Liver (tissue), 9 donors: ENCODE results near the gene KAZN. TPM values are rescaled to one million over a fixed set of nuclear protein-coding genes. Genes with fewer than 3 reads are reported as not detected.

Experiments used
- DNase-seq: peaks from one replicate; pipeline ENCODE4 v3.0.0-alpha.2; 2017; ENCODE audit warnings: low spot score
- H3K27ac ChIP-seq, 2 donors: one replicate each; pipeline ENCODE4 v1.7.0; 2013; ENCODE audit warnings: inconsistent platforms in 2 of 2, low read length in 2 of 2, control low read depth in 1 of 2, low read depth in 1 of 2, mild to moderate bottlenecking in 1 of 2
- H3K27me3 ChIP-seq, 4 donors: one replicate each; pipeline versions ENCODE4 v1.6.1 to v1.7.0; 2013; ENCODE audit warnings: low read length in 3 of 4, inconsistent platforms in 1 of 4, mild to moderate bottlenecking in 1 of 4, moderate library complexity in 1 of 4; ENCODE audit not compliant: control insufficient read depth in 4 of 4, insufficient read depth in 4 of 4
- H3K36me3 ChIP-seq, 4 donors: one replicate each; pipeline versions ENCODE4 v1.6.1 to v1.7.0; 2013; ENCODE audit warnings: low read length in 3 of 4, mild to moderate bottlenecking in 3 of 4, low read depth in 1 of 4, moderate library complexity in 1 of 4; ENCODE audit not compliant: control insufficient read depth in 4 of 4, insufficient read depth in 3 of 4
- H3K4me1 ChIP-seq, 4 donors: one replicate each; pipeline versions ENCODE4 v1.6.1 to v1.7.0; 2013; ENCODE audit warnings: low read length in 3 of 4, mild to moderate bottlenecking in 3 of 4, moderate library complexity in 1 of 4; ENCODE audit not compliant: control insufficient read depth in 4 of 4, insufficient read depth in 4 of 4
- H3K4me3 ChIP-seq, 3 donors: one replicate each; pipeline versions ENCODE4 v1.6.1 to v1.7.0; 2013; ENCODE audit warnings: low read length in 3 of 3, control low read depth in 1 of 3, low read depth in 1 of 3, mild to moderate bottlenecking in 1 of 3
- H3K9ac ChIP-seq, 2 donors: one replicate each; pipeline ENCODE4 v1.7.0; 2013; ENCODE audit warnings: low read length in 2 of 2, mild to moderate bottlenecking in 2 of 2, moderate library complexity in 2 of 2, control low read depth in 1 of 2, low read depth in 1 of 2
- H3K9me3 ChIP-seq, 4 donors: one replicate each; pipeline versions ENCODE4 v1.6.1 to v1.7.0; 2013; ENCODE audit warnings: low read length in 3 of 4; ENCODE audit not compliant: control insufficient read depth in 4 of 4
- EGR1 ChIP-seq, 2 donors: IDR thresholded peaks; 2 replicates each; pipeline ENCODE4 v1.6.1; 2016 to 2018; ENCODE audit warnings: antibody characterized with exemption in 2 of 2, low read depth in 2 of 2
- FOXA1 ChIP-seq: IDR thresholded peaks from 2 replicates; pipeline ENCODE4 v1.6.1; 2016; ENCODE audit warnings: antibody characterized with exemption
- FOXA2 ChIP-seq: IDR thresholded peaks from 2 replicates; pipeline ENCODE4 v1.6.1; 2016; ENCODE audit warnings: antibody characterized with exemption
- GABPA ChIP-seq, 2 donors: IDR thresholded peaks in 1 of 2; conservative IDR thresholded peaks in 1 of 2; 2 replicates each; pipeline ENCODE4 v1.6.1; 2016; ENCODE audit warnings: antibody characterized with exemption in 2 of 2, mild to moderate bottlenecking in 1 of 2, moderate library complexity in 1 of 2
- HNF4A ChIP-seq, 2 donors: conservative IDR thresholded peaks; 2 replicates each; pipeline ENCODE4 v1.6.1; 2016; ENCODE audit warnings: antibody characterized with exemption in 2 of 2, mild to moderate bottlenecking in 2 of 2
- HNF4G ChIP-seq: IDR thresholded peaks from 2 replicates; pipeline ENCODE4 v1.6.1; 2016; ENCODE audit warnings: antibody characterized with exemption
- JUND ChIP-seq, 2 donors: IDR thresholded peaks; 2 replicates each; pipeline ENCODE4 v1.6.1; 2016; ENCODE audit warnings: antibody characterized with exemption in 2 of 2
- MAX ChIP-seq: IDR thresholded peaks from 2 replicates; pipeline ENCODE4 v1.6.1; 2016; ENCODE audit warnings: antibody characterized with exemption
- NR2F2 ChIP-seq: IDR thresholded peaks from 2 replicates; pipeline ENCODE4 v1.6.1; 2016; ENCODE audit warnings: antibody characterized with exemption
- RAD21 ChIP-seq, 2 donors: IDR thresholded peaks; 2 replicates each; pipeline ENCODE4 v1.6.1; 2016; ENCODE audit warnings: antibody characterized with exemption in 2 of 2, mild to moderate bottlenecking in 2 of 2
- RXRA ChIP-seq, 2 donors: IDR thresholded peaks; 2 replicates each; pipeline ENCODE4 v1.6.1; 2017 to 2018; ENCODE audit warnings: antibody characterized with exemption in 2 of 2, mild to moderate bottlenecking in 1 of 2
- SP1 ChIP-seq: IDR thresholded peaks from 2 replicates; pipeline ENCODE4 v1.6.1; 2018; ENCODE audit warnings: antibody characterized with exemption, mild to moderate bottlenecking
- TAF1 ChIP-seq: conservative IDR thresholded peaks from 2 replicates; pipeline ENCODE4 v1.6.1; 2016; ENCODE audit warnings: antibody characterized with exemption, mild to moderate bottlenecking
- YY1 ChIP-seq: IDR thresholded peaks from 2 replicates; pipeline ENCODE4 v1.6.1; 2016; ENCODE audit warnings: antibody characterized with exemption, mild to moderate bottlenecking
- ZBTB33 ChIP-seq: IDR thresholded peaks from 2 replicates; pipeline ENCODE4 v1.6.1; 2016; ENCODE audit warnings: antibody characterized with exemption
- WGBS: extraction: QIAGEN DNeasy Blood & Tissue Kit; methylation state at CpG from one replicate; pipeline ENCODE4 v1.1.7; 2013; 5-methylcytosine and 5-hydroxymethylcytosine counted together
- polyA plus RNA-seq, 2 donors: library from polyadenylated mRNA; stranded (reverse) in 1 of 2; unstranded in 1 of 2; fragments of 200-250 nt in 1 of 2; fragments of >200 nt in 1 of 2; fragmentation: Nextera tagmentation in 1 of 2; extraction: Ambion mirVana in 1 of 2; gene quantifications; one replicate each; pipeline versions ENCODE4 v1.2.1 to v1.2.3, GENCODE V29; 2013 to 2015
- total RNA-seq, 2 donors: library from RNA; depleted of rRNA; stranded (reverse); fragments of >200 nt; gene quantifications; one replicate each; pipeline ENCODE4 v1.2.3, GENCODE V29; 2014
- TF ChIP-seq, protein P1 (sequence below): IDR thresholded peaks from 2 replicates; pipeline ENCODE4 v1.6.1; 2016; ENCODE audit warnings: antibody characterized with exemption
- TF ChIP-seq, protein P2 (sequence below): fragments of 150-350 bp; IDR thresholded peaks from 2 replicates; pipeline ENCODE4 v1.5.1; 2017; ENCODE audit warnings: improper control_type of control experiment, low read depth, low read length; ENCODE audit not compliant: missing input control
- TF ChIP-seq, protein P3 (sequence below): IDR thresholded peaks from 2 replicates; pipeline ENCODE4 v1.6.1; 2016; ENCODE audit warnings: antibody characterized with exemption, mild to moderate bottlenecking
- donor health status: healthy.
- donor health status: healthy.
- donor health status: healthy.
- donor health status: healthy.
- donor health status: healthy.

Gene KAZN
- total and polyA plus RNA-seq, 4 donors: 1.9 to 6.9 (median 2.4) TPM

DNA sequence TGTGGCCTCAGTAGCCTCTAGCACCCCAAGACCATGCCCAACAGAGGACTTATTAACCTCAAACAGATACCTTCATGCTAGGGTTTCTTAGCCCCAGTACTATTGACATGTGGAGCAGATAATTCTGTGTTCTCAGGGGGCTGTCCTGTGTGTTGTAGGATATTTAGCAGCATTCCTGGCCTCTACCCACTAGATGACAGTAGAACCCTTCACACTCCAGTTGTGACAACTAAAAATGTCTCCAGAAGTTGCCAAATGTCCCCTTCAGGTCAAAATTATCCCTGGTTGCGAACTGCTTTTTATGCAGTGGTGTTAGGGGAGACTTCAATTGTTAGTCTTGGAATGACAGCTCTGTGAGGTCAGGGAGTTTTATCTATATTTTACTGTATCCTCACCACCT, 8.1 kb downstream of the KAZN start:
- Histone ChIP-seq H3K4me3 (no peak overlapping the region), H3K9ac (no peak overlapping the region), H3K27me3 (peaks cover 0 to 2% (median under 1%) of the 10 kb centered on the region in 4 donors), H3K36me3 (no peaks in the 10 kb centered on the region), H3K4me1 (no peaks in the 10 kb centered on the region), H3K27ac (no peak overlapping the region), H3K9me3 (no peaks in the 10 kb centered on the region)
- TF ChIP-seq YY1 (no peak), RAD21 (IDR thresholded peaks at IDR 0.05) (peak in 1 of 2 donors; percentile 13)
- no peak for DNase-seq
- WGBS: 0% methylated on average over 1 of the region's 1 CpG

GRCh38 chr1:14607295-14607694, 8.8 kb downstream of the KAZN start:
- no peaks in the 10 kb centered on the region for H3K4me1 ChIP-seq
- no peak overlapping the region for H3K4me3 ChIP-seq
- no peak overlapping the region for H3K9ac ChIP-seq
- WGBS: 73% methylated on average over 5 of the region's 5 CpGs
- TF ChIP-seq GABPA (IDR thresholded peaks at IDR 0.05 in 1 of 2, conservative IDR thresholded peaks at IDR 0.05 in 1 of 2) (no peak), RAD21 (IDR thresholded peaks at IDR 0.05) (no peak), FOXA1 (no peak), EGR1 (IDR thresholded peaks at IDR 0.05; ENCODE audit: low read depth in 2 of 2) (no peak), RXRA (IDR thresholded peaks at IDR 0.05) (no peak), FOXA2 (no peak), HNF4A (conservative IDR thresholded peaks at IDR 0.05) (no peak), JUND (IDR thresholded peaks at IDR 0.05) (no peak), MAX (no peak), NR2F2 (no peak), SP1 (no peak), YY1 (no peak), ZBTB33 (no peak), HNF4G (no peak), TAF1 (no peak)
- TF ChIP-seq, protein P1, sequence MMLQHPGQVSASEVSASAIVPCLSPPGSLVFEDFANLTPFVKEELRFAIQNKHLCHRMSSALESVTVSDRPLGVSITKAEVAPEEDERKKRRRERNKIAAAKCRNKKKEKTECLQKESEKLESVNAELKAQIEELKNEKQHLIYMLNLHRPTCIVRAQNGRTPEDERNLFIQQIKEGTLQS: no peak
- TF ChIP-seq, protein P2, sequence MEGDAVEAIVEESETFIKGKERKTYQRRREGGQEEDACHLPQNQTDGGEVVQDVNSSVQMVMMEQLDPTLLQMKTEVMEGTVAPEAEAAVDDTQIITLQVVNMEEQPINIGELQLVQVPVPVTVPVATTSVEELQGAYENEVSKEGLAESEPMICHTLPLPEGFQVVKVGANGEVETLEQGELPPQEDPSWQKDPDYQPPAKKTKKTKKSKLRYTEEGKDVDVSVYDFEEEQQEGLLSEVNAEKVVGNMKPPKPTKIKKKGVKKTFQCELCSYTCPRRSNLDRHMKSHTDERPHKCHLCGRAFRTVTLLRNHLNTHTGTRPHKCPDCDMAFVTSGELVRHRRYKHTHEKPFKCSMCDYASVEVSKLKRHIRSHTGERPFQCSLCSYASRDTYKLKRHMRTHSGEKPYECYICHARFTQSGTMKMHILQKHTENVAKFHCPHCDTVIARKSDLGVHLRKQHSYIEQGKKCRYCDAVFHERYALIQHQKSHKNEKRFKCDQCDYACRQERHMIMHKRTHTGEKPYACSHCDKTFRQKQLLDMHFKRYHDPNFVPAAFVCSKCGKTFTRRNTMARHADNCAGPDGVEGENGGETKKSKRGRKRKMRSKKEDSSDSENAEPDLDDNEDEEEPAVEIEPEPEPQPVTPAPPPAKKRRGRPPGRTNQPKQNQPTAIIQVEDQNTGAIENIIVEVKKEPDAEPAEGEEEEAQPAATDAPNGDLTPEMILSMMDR: no peak
- TF ChIP-seq, protein P3, sequence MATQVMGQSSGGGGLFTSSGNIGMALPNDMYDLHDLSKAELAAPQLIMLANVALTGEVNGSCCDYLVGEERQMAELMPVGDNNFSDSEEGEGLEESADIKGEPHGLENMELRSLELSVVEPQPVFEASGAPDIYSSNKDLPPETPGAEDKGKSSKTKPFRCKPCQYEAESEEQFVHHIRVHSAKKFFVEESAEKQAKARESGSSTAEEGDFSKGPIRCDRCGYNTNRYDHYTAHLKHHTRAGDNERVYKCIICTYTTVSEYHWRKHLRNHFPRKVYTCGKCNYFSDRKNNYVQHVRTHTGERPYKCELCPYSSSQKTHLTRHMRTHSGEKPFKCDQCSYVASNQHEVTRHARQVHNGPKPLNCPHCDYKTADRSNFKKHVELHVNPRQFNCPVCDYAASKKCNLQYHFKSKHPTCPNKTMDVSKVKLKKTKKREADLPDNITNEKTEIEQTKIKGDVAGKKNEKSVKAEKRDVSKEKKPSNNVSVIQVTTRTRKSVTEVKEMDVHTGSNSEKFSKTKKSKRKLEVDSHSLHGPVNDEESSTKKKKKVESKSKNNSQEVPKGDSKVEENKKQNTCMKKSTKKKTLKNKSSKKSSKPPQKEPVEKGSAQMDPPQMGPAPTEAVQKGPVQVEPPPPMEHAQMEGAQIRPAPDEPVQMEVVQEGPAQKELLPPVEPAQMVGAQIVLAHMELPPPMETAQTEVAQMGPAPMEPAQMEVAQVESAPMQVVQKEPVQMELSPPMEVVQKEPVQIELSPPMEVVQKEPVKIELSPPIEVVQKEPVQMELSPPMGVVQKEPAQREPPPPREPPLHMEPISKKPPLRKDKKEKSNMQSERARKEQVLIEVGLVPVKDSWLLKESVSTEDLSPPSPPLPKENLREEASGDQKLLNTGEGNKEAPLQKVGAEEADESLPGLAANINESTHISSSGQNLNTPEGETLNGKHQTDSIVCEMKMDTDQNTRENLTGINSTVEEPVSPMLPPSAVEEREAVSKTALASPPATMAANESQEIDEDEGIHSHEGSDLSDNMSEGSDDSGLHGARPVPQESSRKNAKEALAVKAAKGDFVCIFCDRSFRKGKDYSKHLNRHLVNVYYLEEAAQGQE: no peak
- H3K9me3 ChIP-seq: no peaks in the 10 kb centered on the region
- no peak overlapping the region for H3K27ac ChIP-seq
- H3K36me3 ChIP-seq: no peaks in the 10 kb centered on the region
- no peak for DNase-seq
- peaks cover 0 to 2% (median 0%) of the 10 kb centered on the region in 4 donors for H3K27me3 ChIP-seq
